HepG2 (cell line): Measurements from ENCODE around the gene SEMA4C. TPM values are rescaled to one million over a fixed set of nuclear protein-coding genes. Genes with fewer than 3 reads are reported as not detected.

Experiments
- ATAC-seq: fragments of 200-7000 bp; cut with Tn5 transposase; 3 replicates; pipeline ENCODE4 v1.9.1; 2020; ENCODE audit warnings: mild to moderate bottlenecking, moderate library complexity
- BruUV-seq: library from RNA; stranded (reverse); fragments of 400-500 nt; replicated peaks from 2 replicates; lab custom pipeline; 2021; lab: Mats Ljungman, UMichigan
- CTCF ChIA-PET: fragments of 300-600 bp; formaldehyde crosslinking; extraction: SDS; loops from one replicate; lab custom pipeline; 2021; ENCODE audit warnings: low total read pairs, inconsistent platforms, low intra/inter-chr PET ratio; lab: Yijun Ruan, JAX
- POLR2A ChIA-PET: fragments of 350-600 bp; sonication (Branson Sonifier 250); formaldehyde crosslinking; loops from one replicate; lab custom pipeline; 2020; ENCODE audit warnings: antibody characterized with exemption, inconsistent platforms; lab: Yijun Ruan, JAX
- DNase-seq: peaks from one replicate; pipeline ENCODE4 v3.0.0-alpha.2; 2015; ENCODE audit warnings: low spot score
- FAIRE-seq: peaks from 3 replicates; lab custom pipeline; 2011; peaks lifted over from hg19 to GRCh38; lab: Jason Lieb, UNC
- H2AFZ ChIP-seq: one replicate; pipeline ENCODE4 v1.6.1; 2011; ENCODE audit warnings: low read length, inconsistent platforms
- H3K27ac ChIP-seq: fragments of 300-600 bp; 3 replicates; pipeline ENCODE4 v1.8.0; 2011; ENCODE audit warnings: mixed run types, mild to moderate bottlenecking, mixed read lengths, low read length, inconsistent platforms; ENCODE audit not compliant: insufficient read depth; ENCODE audit errors: extremely low read length
- H3K27me3 ChIP-seq, 2 experiments: fragments of 200-600 bp in 1 of 2; 2 replicates in 1 of 2; 3 replicates in 1 of 2; pipeline versions ENCODE4 v1.6.0 to v1.8.0; 2011; ENCODE audit warnings: low read length in 2 of 2, mild to moderate bottlenecking in 2 of 2, moderate library complexity in 2 of 2, inconsistent platforms in 1 of 2; ENCODE audit not compliant: insufficient read depth in 2 of 2, control insufficient read depth in 1 of 2
- H3K36me3 ChIP-seq, 2 experiments: fragments of 200-600 bp in 1 of 2; replicated peaks in 1 of 2; 2 replicates in 1 of 2; 3 replicates in 1 of 2; pipeline versions ENCODE4 v1.5.1 to v1.8.0; 2011; ENCODE audit warnings: low read length in 2 of 2, inconsistent platforms in 1 of 2; ENCODE audit not compliant: insufficient read depth in 2 of 2, control insufficient read depth in 1 of 2
- H3K4me1 ChIP-seq: 2 replicates; pipeline ENCODE4 v1.5.1; 2012; ENCODE audit warnings: low read length, inconsistent platforms; ENCODE audit not compliant: insufficient read depth
- H3K4me2 ChIP-seq: 2 replicates; pipeline ENCODE4 v1.6.0; 2011; ENCODE audit warnings: low read depth, low read length, inconsistent platforms
- H3K4me3 ChIP-seq, 3 experiments: fragments of 200-600 bp in 1 of 3; sonication (generic), shearing (Covaris generic) in 1 of 3; replicated peaks in 1 of 3; 2 replicates each; pipeline ENCODE4 v1.5.1; 2011 to 2016; ENCODE audit warnings: low read length in 3 of 3, inconsistent platforms in 2 of 3, low read depth in 2 of 3, mild to moderate bottlenecking in 2 of 3, control low read depth in 1 of 3, mixed read lengths in 1 of 3; ENCODE audit not compliant: insufficient read depth in 1 of 3
- H3K79me2 ChIP-seq: one replicate; pipeline ENCODE4 v1.6.1; 2011; ENCODE audit warnings: low read length, inconsistent platforms; ENCODE audit not compliant: insufficient read depth
- H3K9ac ChIP-seq: 2 replicates; pipeline ENCODE4 v1.6.0; 2011; ENCODE audit warnings: mild to moderate bottlenecking, low read depth, low read length, inconsistent platforms; ENCODE audit not compliant: insufficient read depth
- H3K9me3 ChIP-seq: 2 replicates; pipeline ENCODE4 v1.5.1; 2012; ENCODE audit warnings: mild to moderate bottlenecking, low read length
- H4K20me1 ChIP-seq: 2 replicates; pipeline ENCODE4 v1.6.0; 2011; ENCODE audit warnings: inconsistent platforms, mild to moderate bottlenecking, low read length, moderate library complexity; ENCODE audit not compliant: insufficient read depth
- AGO1 ChIP-seq: fragments of 200-400 bp; formaldehyde crosslinking; IDR thresholded peaks from 2 replicates; pipeline ENCODE4 v1.6.1; 2017; ENCODE audit warnings: mild to moderate bottlenecking, low read depth, low read length, moderate library complexity; ENCODE audit not compliant: poor library complexity, severe bottlenecking
- HDAC1 ChIP-seq: sonication (generic); formaldehyde crosslinking; IDR thresholded peaks from 2 replicates; pipeline ENCODE4 v1.5.1; 2020; ENCODE audit warnings: mild to moderate bottlenecking, missing genetic modification reagents
- RCOR2 ChIP-seq: IDR thresholded peaks from 2 replicates; pipeline ENCODE4 v1.6.1; 2016; ENCODE audit warnings: missing biosample characterization, missing genetic modification reagents
- RERE ChIP-seq: IDR thresholded peaks from 2 replicates; pipeline ENCODE4 v1.6.1; 2016; ENCODE audit warnings: low read depth, missing genetic modification reagents, missing compliant biosample characterization
- SAFB2 ChIP-seq: sonication (generic); formaldehyde crosslinking; IDR thresholded peaks from 2 replicates; pipeline ENCODE4 v1.5.1; 2020; ENCODE audit warnings: missing genetic modification reagents, low read depth, mild to moderate bottlenecking, borderline replicate concordance
- SAP130 ChIP-seq: IDR thresholded peaks from 2 replicates; pipeline ENCODE4 v1.6.1; 2016; ENCODE audit warnings: low read depth
- SMAD9 ChIP-seq: sonication (generic); formaldehyde crosslinking; IDR thresholded peaks from 2 replicates; pipeline ENCODE4 v1.5.1; 2020; ENCODE audit warnings: mild to moderate bottlenecking, missing genetic modification reagents
- SNAI1 ChIP-seq: sonication (generic); formaldehyde crosslinking; IDR thresholded peaks from 2 replicates; pipeline ENCODE4 v1.5.0; 2020; ENCODE audit warnings: mild to moderate bottlenecking, missing genetic modification reagents, borderline replicate concordance
- SP1 ChIP-seq, 2 experiments: fragments of 450-650 bp in 1 of 2; sonication (generic) in 1 of 2; formaldehyde crosslinking in 1 of 2; IDR thresholded peaks; 2 replicates each; pipeline versions ENCODE4 v1.4.0 to v1.6.1; 2016 to 2020; ENCODE audit warnings: missing genetic modification reagents in 1 of 2
- WIZ ChIP-seq: sonication (generic); formaldehyde crosslinking; IDR thresholded peaks from 2 replicates; pipeline ENCODE4 v1.5.1; 2020; ENCODE audit warnings: mild to moderate bottlenecking, missing genetic modification reagents
- ZNF136 ChIP-seq: sonication (generic); formaldehyde crosslinking; IDR thresholded peaks from 2 replicates; pipeline ENCODE4 v1.8.1; 2022; ENCODE audit warnings: low read depth, mild to moderate bottlenecking, moderate library complexity, missing genetic modification reagents
- ZNF256 ChIP-seq: sonication (generic); formaldehyde crosslinking; conservative IDR thresholded peaks from 2 replicates; pipeline ENCODE4 v1.4.0; 2020; ENCODE audit warnings: missing genetic modification reagents
- ZNF317 ChIP-seq: sonication (generic); formaldehyde crosslinking; IDR thresholded peaks from 2 replicates; pipeline ENCODE4 v1.5.0; 2020; ENCODE audit warnings: mild to moderate bottlenecking, missing genetic modification reagents
- ZNF737 ChIP-seq: sonication (generic); formaldehyde crosslinking; IDR thresholded peaks from 2 replicates; pipeline ENCODE4 v1.5.0; 2020; ENCODE audit warnings: missing genetic modification reagents, mild to moderate bottlenecking, borderline replicate concordance
- in situ Hi-C: cut with HindIII; loops from 2 replicates; pipeline ENCODE4 v1.10.0; 2017; ENCODE audit warnings: low pct_unique_long_range_greater_than_20kb; ENCODE audit not compliant: extremely low pct_ligation_motif_present
- intact Hi-C: fragments of 100-400 bp; cut with micrococcal nuclease; formaldehyde crosslinking; loops from one replicate; pipeline ENCODE4 v1.10.0; 2022; ENCODE audit not compliant: unreplicated experiment
- polyA plus RNA-seq, 8 experiments: library from polyadenylated mRNA; depleted of rRNA in 3 of 8; stranded (reverse) in 7 of 8; unstranded in 1 of 8; fragments of >200 nt; fragmentation: Illumina TruSeq in 4 of 8; extraction: Trizol in 4 of 8; gene quantifications; 2 replicates each; pipeline versions ENCODE4 v1.2.1 to v1.2.3, GENCODE V29; 2011 to 2016; ENCODE audit warnings: low read depth in 4 of 8, missing spikeins in 1 of 8, mixed read lengths in 1 of 8; ENCODE audit not compliant: insufficient read depth in 1 of 8
- total RNA-seq, 5 experiments: library from RNA; depleted of rRNA; stranded (reverse); fragments of >200 nt; fragmentation: Illumina TruSeq; extraction: Trizol; gene quantifications; 2 replicates each; pipeline ENCODE4 v1.2.3, GENCODE V29; 2016; ENCODE audit warnings: low read depth in 1 of 5
- TF ChIP-seq, protein P1 (sequence below): IDR thresholded peaks from 2 replicates; pipeline ENCODE4 v1.6.1; 2016
- TF ChIP-seq, protein P2 (sequence below): sonication (generic); formaldehyde crosslinking; IDR thresholded peaks from 2 replicates; pipeline ENCODE4 v1.4.0; 2020; ENCODE audit warnings: missing genetic modification reagents

The SEMA4C gene
- total and polyA plus RNA-seq, 2 of the 13 experiments (the other 11 are each of a cell fraction or from before 2014, with no cell fraction given): 25.9 to 46.6 TPM

GRCh38 chr2:96918092-96918753 is 48.3 kb upstream of the SEMA4C start:
- Histone ChIP-seq H3K9me3 (no peaks in the 10 kb centered on the region), H3K4me1 (peaks cover 16% of the 10 kb centered on the region), H3K4me2 (no peak overlapping the region), H3K36me3 (no peaks in the 10 kb centered on the region), H3K9ac (no peak overlapping the region), H3K27ac (no peak overlapping the region), H3K4me3 (no peak overlapping the region), H3K27me3 (peaks cover 1 to 64% of the 10 kb centered on the region in 2 experiments; a peak in 4 of 5 replicates), H3K79me2 (no peaks in the 10 kb centered on the region)
- ChIA-PET POLR2A (no interaction called here), CTCF (no interaction called here)
- ATAC-seq: no peak
- no peak for FAIRE-seq
- intact Hi-C loops (no loop called here), in situ Hi-C loops (no loop called here)
- no peak for DNase-seq
- no TSS peak for BruUV-seq
- TF ChIP-seq AGO1: no peak
- TF ChIP-seq ZNF256 (CRISPR knock-in tag): no peak
- no peak for TF ChIP-seq SAP130 (CRISPR knock-in tag)
- TF ChIP-seq ZNF136 (CRISPR knock-in tag): no peak
- TF ChIP-seq, protein P1, sequence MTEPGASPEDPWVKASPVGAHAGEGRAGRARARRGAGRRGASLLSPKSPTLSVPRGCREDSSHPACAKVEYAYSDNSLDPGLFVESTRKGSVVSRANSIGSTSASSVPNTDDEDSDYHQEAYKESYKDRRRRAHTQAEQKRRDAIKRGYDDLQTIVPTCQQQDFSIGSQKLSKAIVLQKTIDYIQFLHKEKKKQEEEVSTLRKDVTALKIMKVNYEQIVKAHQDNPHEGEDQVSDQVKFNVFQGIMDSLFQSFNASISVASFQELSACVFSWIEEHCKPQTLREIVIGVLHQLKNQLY (CRISPR knock-in tag): no peak
- no peak for TF ChIP-seq SAFB2 (CRISPR knock-in tag)
- no peak for TF ChIP-seq SP1 (IDR thresholded peaks at IDR 0.05)
- no peak for TF ChIP-seq SP1 (CRISPR knock-in tag; IDR thresholded peaks at IDR 0.05)
- TF ChIP-seq SMAD9: no peak
- no peak for TF ChIP-seq ZNF737
- no peak for TF ChIP-seq SNAI1
- TF ChIP-seq WIZ (CRISPR knock-in tag): no peak
- TF ChIP-seq HDAC1 (CRISPR knock-in tag): no peak
- TF ChIP-seq, protein P2, sequence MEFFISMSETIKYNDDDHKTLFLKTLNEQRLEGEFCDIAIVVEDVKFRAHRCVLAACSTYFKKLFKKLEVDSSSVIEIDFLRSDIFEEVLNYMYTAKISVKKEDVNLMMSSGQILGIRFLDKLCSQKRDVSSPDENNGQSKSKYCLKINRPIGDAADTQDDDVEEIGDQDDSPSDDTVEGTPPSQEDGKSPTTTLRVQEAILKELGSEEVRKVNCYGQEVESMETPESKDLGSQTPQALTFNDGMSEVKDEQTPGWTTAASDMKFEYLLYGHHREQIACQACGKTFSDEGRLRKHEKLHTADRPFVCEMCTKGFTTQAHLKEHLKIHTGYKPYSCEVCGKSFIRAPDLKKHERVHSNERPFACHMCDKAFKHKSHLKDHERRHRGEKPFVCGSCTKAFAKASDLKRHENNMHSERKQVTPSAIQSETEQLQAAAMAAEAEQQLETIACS (CRISPR knock-in tag): no peak
- TF ChIP-seq RCOR2 (CRISPR knock-in tag): no peak
- TF ChIP-seq ZNF317 (CRISPR knock-in tag): no peak
- TF ChIP-seq RERE (CRISPR knock-in tag): no peak
- TF ChIP-seq, all 625 proteins: peak for 0
- no peaks in the 10 kb centered on the region for H4K20me1 ChIP-seq
- no peak overlapping the region for H2AFZ ChIP-seq
